Measurements from ENCODE around the gene GPSM1. TPM values are rescaled to one million over a fixed set of nuclear protein-coding genes. Genes with fewer than 3 reads are reported as not detected.

Gene GPSM1
- total RNA-seq, 1 experiment from 2014 or later = 26.4 TPM

DNA sequence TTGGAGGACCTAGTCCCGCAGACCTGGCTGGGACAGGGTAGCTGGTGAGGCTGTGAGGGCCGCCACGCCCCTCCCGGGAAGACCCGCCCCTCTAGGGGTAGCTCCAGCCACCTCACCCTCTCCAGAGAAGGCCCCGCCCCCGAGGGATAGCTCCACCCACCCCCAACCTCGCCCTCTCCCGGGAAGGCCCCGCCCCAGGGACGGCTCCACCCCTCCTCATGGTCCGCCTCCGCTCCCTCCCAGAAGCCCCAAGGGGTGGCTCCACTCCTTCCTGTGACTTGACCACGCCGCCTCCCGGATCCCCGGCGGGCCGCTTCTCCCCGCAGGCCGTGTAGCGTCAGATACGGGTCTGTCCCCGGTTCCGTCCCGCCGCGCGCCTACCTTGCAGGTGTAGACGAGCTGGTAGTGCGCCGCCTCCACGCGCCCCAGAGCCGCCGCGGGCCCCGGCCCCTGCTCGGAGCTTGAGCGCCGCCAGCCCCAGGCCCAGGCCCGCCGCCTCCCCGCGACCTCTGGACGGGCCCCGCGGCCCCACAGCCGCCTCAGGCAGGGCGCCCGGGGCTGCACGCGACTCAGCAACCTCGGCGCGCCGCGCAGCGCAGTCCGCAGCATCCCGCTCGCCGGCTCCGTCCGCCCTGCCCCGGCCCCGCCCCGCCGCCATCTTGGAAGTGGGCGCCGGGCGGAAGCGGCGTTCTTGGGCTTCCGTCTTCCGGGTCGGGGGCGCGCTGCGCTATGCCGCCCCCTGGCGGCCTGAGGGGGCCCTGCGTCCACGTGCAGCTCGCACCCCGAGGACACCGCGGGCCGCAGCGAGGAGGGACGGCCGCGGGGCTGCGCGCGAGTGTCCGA is 36.0 kb downstream of the GPSM1 start, which contains the start of gene DNLZ:
DNLZ (minus strand) TSS at position 639 of the 843 bp plus-strand sequence; CDS start at position 609, 30 bp downstream.
- peaks cover 10 to 16% of the 10 kb centered on the region in 2 experiments for H3K4me1 ChIP-seq (ENCODE audit: control insufficient read depth in 1 of 2, insufficient read depth in 2 of 2, low read length in 2 of 2)
- H3K27me3 ChIP-seq (ENCODE audit: insufficient read depth, low read length) = no peaks in the 10 kb centered on the region
- H3K9ac ChIP-seq (ENCODE audit: low read length) = peak within 1 kb of the TSS; percentile 91
- TF ChIP-seq, protein P1, sequence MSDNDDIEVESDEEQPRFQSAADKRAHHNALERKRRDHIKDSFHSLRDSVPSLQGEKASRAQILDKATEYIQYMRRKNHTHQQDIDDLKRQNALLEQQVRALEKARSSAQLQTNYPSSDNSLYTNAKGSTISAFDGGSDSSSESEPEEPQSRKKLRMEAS (IDR thresholded peaks at IDR 0.05) = no peak
- TF ChIP-seq, protein P2, sequence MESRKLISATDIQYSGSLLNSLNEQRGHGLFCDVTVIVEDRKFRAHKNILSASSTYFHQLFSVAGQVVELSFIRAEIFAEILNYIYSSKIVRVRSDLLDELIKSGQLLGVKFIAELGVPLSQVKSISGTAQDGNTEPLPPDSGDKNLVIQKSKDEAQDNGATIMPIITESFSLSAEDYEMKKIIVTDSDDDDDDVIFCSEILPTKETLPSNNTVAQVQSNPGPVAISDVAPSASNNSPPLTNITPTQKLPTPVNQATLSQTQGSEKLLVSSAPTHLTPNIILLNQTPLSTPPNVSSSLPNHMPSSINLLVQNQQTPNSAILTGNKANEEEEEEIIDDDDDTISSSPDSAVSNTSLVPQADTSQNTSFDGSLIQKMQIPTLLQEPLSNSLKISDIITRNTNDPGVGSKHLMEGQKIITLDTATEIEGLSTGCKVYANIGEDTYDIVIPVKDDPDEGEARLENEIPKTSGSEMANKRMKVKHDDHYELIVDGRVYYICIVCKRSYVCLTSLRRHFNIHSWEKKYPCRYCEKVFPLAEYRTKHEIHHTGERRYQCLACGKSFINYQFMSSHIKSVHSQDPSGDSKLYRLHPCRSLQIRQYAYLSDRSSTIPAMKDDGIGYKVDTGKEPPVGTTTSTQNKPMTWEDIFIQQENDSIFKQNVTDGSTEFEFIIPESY (IDR thresholded peaks at IDR 0.05; ENCODE audit: extremely low read depth, insufficient replicate concordance, low read length) = no peak
- TF ChIP-seq ZFX (IDR thresholded peaks at IDR 0.05) (peak; percentile 91; the same call in 1 of the 2 replicates), YY1 (IDR thresholded peaks at IDR 0.05; ENCODE audit: extremely low read depth, insufficient replicate concordance, low read depth, low read length) (peak; percentile 98), ZNF274 (IDR thresholded peaks at IDR 0.05; ENCODE audit: low read depth, low read length) (no peak), EZH2phosphoT487 (IDR thresholded peaks at IDR 0.05; ENCODE audit: borderline replicate concordance) (no peak), SRF (IDR thresholded peaks at IDR 0.05; ENCODE audit: low read depth) (no peak), POLR2AphosphoS5 (IDR thresholded peaks at IDR 0.05; ENCODE audit: low read depth, low read length) (peak; percentile 89), CEBPB (IDR thresholded peaks at IDR 0.05; ENCODE audit: low read depth) (no peak), SP1 (IDR thresholded peaks at IDR 0.05; ENCODE audit: low read depth) (no peak), POLR2A (IDR thresholded peaks at IDR 0.05; ENCODE audit: borderline replicate concordance, extremely low read depth, insufficient read depth, insufficient read length) (peak; percentile 74), RAD21 (IDR thresholded peaks at IDR 0.05; ENCODE audit: low read depth) (no peak), TCF7L2 (IDR thresholded peaks at IDR 0.05; ENCODE audit: borderline replicate concordance, extremely low read depth, insufficient read depth, insufficient read length) (no peak), EZH2 (IDR thresholded peaks at IDR 0.05) (no peak)
- TF ChIP-seq, protein P3, sequence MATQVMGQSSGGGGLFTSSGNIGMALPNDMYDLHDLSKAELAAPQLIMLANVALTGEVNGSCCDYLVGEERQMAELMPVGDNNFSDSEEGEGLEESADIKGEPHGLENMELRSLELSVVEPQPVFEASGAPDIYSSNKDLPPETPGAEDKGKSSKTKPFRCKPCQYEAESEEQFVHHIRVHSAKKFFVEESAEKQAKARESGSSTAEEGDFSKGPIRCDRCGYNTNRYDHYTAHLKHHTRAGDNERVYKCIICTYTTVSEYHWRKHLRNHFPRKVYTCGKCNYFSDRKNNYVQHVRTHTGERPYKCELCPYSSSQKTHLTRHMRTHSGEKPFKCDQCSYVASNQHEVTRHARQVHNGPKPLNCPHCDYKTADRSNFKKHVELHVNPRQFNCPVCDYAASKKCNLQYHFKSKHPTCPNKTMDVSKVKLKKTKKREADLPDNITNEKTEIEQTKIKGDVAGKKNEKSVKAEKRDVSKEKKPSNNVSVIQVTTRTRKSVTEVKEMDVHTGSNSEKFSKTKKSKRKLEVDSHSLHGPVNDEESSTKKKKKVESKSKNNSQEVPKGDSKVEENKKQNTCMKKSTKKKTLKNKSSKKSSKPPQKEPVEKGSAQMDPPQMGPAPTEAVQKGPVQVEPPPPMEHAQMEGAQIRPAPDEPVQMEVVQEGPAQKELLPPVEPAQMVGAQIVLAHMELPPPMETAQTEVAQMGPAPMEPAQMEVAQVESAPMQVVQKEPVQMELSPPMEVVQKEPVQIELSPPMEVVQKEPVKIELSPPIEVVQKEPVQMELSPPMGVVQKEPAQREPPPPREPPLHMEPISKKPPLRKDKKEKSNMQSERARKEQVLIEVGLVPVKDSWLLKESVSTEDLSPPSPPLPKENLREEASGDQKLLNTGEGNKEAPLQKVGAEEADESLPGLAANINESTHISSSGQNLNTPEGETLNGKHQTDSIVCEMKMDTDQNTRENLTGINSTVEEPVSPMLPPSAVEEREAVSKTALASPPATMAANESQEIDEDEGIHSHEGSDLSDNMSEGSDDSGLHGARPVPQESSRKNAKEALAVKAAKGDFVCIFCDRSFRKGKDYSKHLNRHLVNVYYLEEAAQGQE (IDR thresholded peaks at IDR 0.05; ENCODE audit: low read depth) = no peak
- TF ChIP-seq, protein P4, sequence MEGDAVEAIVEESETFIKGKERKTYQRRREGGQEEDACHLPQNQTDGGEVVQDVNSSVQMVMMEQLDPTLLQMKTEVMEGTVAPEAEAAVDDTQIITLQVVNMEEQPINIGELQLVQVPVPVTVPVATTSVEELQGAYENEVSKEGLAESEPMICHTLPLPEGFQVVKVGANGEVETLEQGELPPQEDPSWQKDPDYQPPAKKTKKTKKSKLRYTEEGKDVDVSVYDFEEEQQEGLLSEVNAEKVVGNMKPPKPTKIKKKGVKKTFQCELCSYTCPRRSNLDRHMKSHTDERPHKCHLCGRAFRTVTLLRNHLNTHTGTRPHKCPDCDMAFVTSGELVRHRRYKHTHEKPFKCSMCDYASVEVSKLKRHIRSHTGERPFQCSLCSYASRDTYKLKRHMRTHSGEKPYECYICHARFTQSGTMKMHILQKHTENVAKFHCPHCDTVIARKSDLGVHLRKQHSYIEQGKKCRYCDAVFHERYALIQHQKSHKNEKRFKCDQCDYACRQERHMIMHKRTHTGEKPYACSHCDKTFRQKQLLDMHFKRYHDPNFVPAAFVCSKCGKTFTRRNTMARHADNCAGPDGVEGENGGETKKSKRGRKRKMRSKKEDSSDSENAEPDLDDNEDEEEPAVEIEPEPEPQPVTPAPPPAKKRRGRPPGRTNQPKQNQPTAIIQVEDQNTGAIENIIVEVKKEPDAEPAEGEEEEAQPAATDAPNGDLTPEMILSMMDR (IDR thresholded peaks at IDR 0.05 in 2 of 3, conservative IDR thresholded peaks at IDR 0.05 in 1 of 3; ENCODE audit: borderline replicate concordance in 1 of 3, insufficient read depth in 1 of 3, low read depth in 2 of 3, low read length in 2 of 3) = peak in 2 of 3 experiments; percentile 77 to 89; a peak in 4 of 6 replicates
- DNase-seq (ENCODE audit: low read depth, low spot score) (peak; percentile 91), ATAC-seq (peak; percentile 89)
- no peaks in the 10 kb centered on the region for H3K79me2 ChIP-seq (ENCODE audit: insufficient read depth, low read length)
- peak within 1 kb of the TSS; percentile 98 for H3K27ac ChIP-seq (ENCODE audit: low read depth, low read length)
- peak within 1 kb of the TSS; percentile 65 to 81 for H3K4me3 ChIP-seq (replicated peaks in 1 of 2; ENCODE audit: low read depth in 1 of 2, low read length in 2 of 2)
- H3K9me3 ChIP-seq (ENCODE audit: control insufficient read depth in 1 of 2, insufficient read depth in 1 of 2, low read depth in 1 of 2, low read length in 2 of 2) = no peaks in the 10 kb centered on the region
- RAD21 ChIA-PET (ENCODE audit: low non-redundant PET in 1 of 2, low total read pairs in 2 of 2, uncharacterized antibody in 2 of 2, unreplicated experiment in 2 of 2) = interaction anchor here (0.6 to 1.3 kb wide), 3 partner anchors 17 to 39 kb away, joined by 6 to 9 read pairs (median 6); no protein-coding TSS in a partner anchor
- H4K20me1 ChIP-seq (ENCODE audit: insufficient read depth) = no peaks in the 10 kb centered on the region
- no peak within 1 kb of the TSS for H2AFZ ChIP-seq (ENCODE audit: low read depth, low read length, poor library complexity, severe bottlenecking)
- CTCF ChIA-PET = interaction anchor here (0.6 to 2.4 kb wide), 17 partner anchors 8 to 330 kb away, joined by 3 to 15 read pairs (median 3); partner anchors contain the start of genes ENTR1 and PMPCA
- BruUV-seq (replicated peaks) = no TSS peak
- no peaks in the 10 kb centered on the region for H3K9me2 ChIP-seq (ENCODE audit: insufficient read depth)
- intact Hi-C loops (cut with micrococcal nuclease) = no loop called here
- peak within 1 kb of the TSS; percentile 88 for H3K4me2 ChIP-seq (ENCODE audit: low read length)
- no peaks in the 10 kb centered on the region for H3K36me3 ChIP-seq (ENCODE audit: control insufficient read depth in 1 of 2, insufficient read depth in 2 of 2, low read length in 2 of 2)
- POLR2A ChIA-PET = interaction anchor here (0.9 to 1.7 kb wide), 3 partner anchors 9 to 38 kb away, joined by 3 to 8 read pairs (median 5); no protein-coding TSS in a partner anchor

Data from HCT116 (cell line).